K562 (cell line): ENCODE results near the gene TPO. TPM values are rescaled to one million over a fixed set of nuclear protein-coding genes. Genes with fewer than 3 reads are reported as not detected.

ENCODE experiments used
- ATAC-seq: fragments of 200-7000 bp; cut with Tn5 transposase; 3 replicates; pipeline ENCODE4 v1.9.1; 2020; ENCODE audit warnings: moderate library complexity
- BruUV-seq: library from RNA; stranded (reverse); fragments of 400-500 nt; replicated peaks from 2 replicates; lab custom pipeline; 2021; lab: Mats Ljungman, UMichigan
- CTCF ChIA-PET: fragments of 300-600 bp; formaldehyde crosslinking; extraction: SDS; loops from one replicate; lab custom pipeline; 2021; ENCODE audit warnings: low intra/inter-chr PET ratio; lab: Yijun Ruan, JAX
- POLR2A ChIA-PET: fragments of 300-600, 350-650 bp; sonication (Branson Sonifier 250); formaldehyde crosslinking; extraction: SDS; loops from one replicate; lab custom pipeline; 2021; ENCODE audit warnings: antibody characterized with exemption, inconsistent platforms; lab: Yijun Ruan, JAX
- DNase-seq, 4 experiments: peaks; one replicate each; pipeline versions ENCODE4 v3.0.0 to v3.0.0-alpha.2; 2011 to 2018; ENCODE audit warnings: low spot score in 3 of 4, mixed read lengths in 3 of 4; ENCODE audit errors: extremely low read depth in 1 of 4
- FAIRE-seq: peaks from 2 replicates; lab custom pipeline; 2011; peaks lifted over from hg19 to GRCh38; lab: Jason Lieb, UNC
- H2AFZ ChIP-seq: 2 replicates; pipeline ENCODE4 v1.6.0; 2011; ENCODE audit warnings: low read depth, low read length, control low read depth, inconsistent platforms
- H3K27ac ChIP-seq: fragments of 200-600 bp; 3 replicates; pipeline ENCODE4 v1.8.0; 2011; ENCODE audit warnings: low read depth, mild to moderate bottlenecking, control low read depth, inconsistent platforms, low read length, moderate library complexity, mixed read lengths; ENCODE audit errors: extremely low read depth
- H3K27me3 ChIP-seq, 2 experiments: fragments of 300-600 bp in 1 of 2; 2 replicates in 1 of 2; 3 replicates in 1 of 2; pipeline versions ENCODE4 v1.6.0 to v1.8.0; 2011; ENCODE audit warnings: inconsistent platforms in 2 of 2, low read length in 2 of 2, mild to moderate bottlenecking in 1 of 2, mixed read lengths in 1 of 2, moderate library complexity in 1 of 2; ENCODE audit not compliant: control insufficient read depth in 2 of 2, insufficient read depth in 2 of 2
- H3K36me3 ChIP-seq: fragments of 300-600 bp; 3 replicates; pipeline ENCODE4 v1.8.0; 2011; ENCODE audit warnings: mild to moderate bottlenecking, low read length, inconsistent platforms; ENCODE audit not compliant: control insufficient read depth, insufficient read depth
- H3K4me1 ChIP-seq, 2 experiments: fragments of 200-600 bp in 1 of 2; replicated peaks in 1 of 2; 2 replicates in 1 of 2; 3 replicates in 1 of 2; pipeline versions ENCODE4 v1.5.1 to v1.8.0; 2011; ENCODE audit warnings: inconsistent platforms in 2 of 2, low read length in 2 of 2, mild to moderate bottlenecking in 1 of 2, mixed read lengths in 1 of 2, moderate library complexity in 1 of 2; ENCODE audit not compliant: control insufficient read depth in 2 of 2, insufficient read depth in 2 of 2
- H3K4me2 ChIP-seq: 2 replicates; pipeline ENCODE4 v1.6.1; 2011; ENCODE audit warnings: low read length, control low read depth, inconsistent platforms, mixed read lengths; ENCODE audit not compliant: insufficient read depth
- H3K4me3 ChIP-seq: fragments of 200-600 bp; sonication (generic), shearing (Covaris generic); 2 replicates; pipeline ENCODE4 v1.5.1; 2016; ENCODE audit warnings: control low read depth, inconsistent platforms
- H3K79me2 ChIP-seq: fragments of 200-600 bp; 3 replicates; pipeline ENCODE4 v1.8.0; 2011; ENCODE audit warnings: low read length, inconsistent platforms; ENCODE audit not compliant: control insufficient read depth, insufficient read depth
- H3K9ac ChIP-seq, 2 experiments: 2 replicates each; pipeline versions ENCODE4 v1.6.0 to v1.6.1; 2011; ENCODE audit warnings: low read depth in 2 of 2, low read length in 2 of 2, control low read depth in 1 of 2, inconsistent platforms in 1 of 2, mild to moderate bottlenecking in 1 of 2, mixed read lengths in 1 of 2; ENCODE audit not compliant: insufficient read depth in 1 of 2
- H3K9me1 ChIP-seq: one replicate; pipeline ENCODE4 v1.6.0; 2011; ENCODE audit warnings: inconsistent platforms, mild to moderate bottlenecking, low read length, moderate library complexity; ENCODE audit not compliant: control insufficient read depth, insufficient read depth
- H3K9me3 ChIP-seq: replicated peaks from 2 replicates; pipeline ENCODE4 v1.5.1; 2011; ENCODE audit warnings: low read depth, low read length, inconsistent platforms; ENCODE audit not compliant: control insufficient read depth, insufficient read depth
- H4K20me1 ChIP-seq: replicated peaks from 2 replicates; pipeline ENCODE4 v1.6.1; 2011; ENCODE audit warnings: low read length, inconsistent platforms, mixed read lengths; ENCODE audit not compliant: control insufficient read depth, insufficient read depth
- CHD2 ChIP-seq: IDR thresholded peaks from 2 replicates; pipeline ENCODE4 v1.6.1; 2011; ENCODE audit warnings: low read depth, low read length
- DMBX1 ChIP-seq: fragments of 250-450 bp; sonication (Bioruptor Pico); IDR thresholded peaks from 2 replicates; pipeline ENCODE4 v1.8.0; 2022; ENCODE audit warnings: inconsistent platforms, mild to moderate bottlenecking, moderate library complexity, borderline replicate concordance
- E2F8 ChIP-seq: fragments of 450-650 bp; IDR thresholded peaks from 2 replicates; pipeline ENCODE4 v1.7.1; 2018; ENCODE audit warnings: mild to moderate bottlenecking, low read depth; ENCODE audit not compliant: partially characterized antibody
- FOSL1 ChIP-seq: fragments of 200-800 bp; sonication (Bioruptor generic); conservative IDR thresholded peaks from 2 replicates; pipeline ENCODE4 v1.6.1; 2016; ENCODE audit warnings: missing genetic modification characterization, missing compliant biosample characterization
- GABPB2 ChIP-seq: fragments of 250-450 bp; sonication (Bioruptor Pico); conservative IDR thresholded peaks from 2 replicates; pipeline ENCODE4 v1.5.1; 2021; ENCODE audit warnings: mild to moderate bottlenecking
- HDAC8 ChIP-seq: fragments of 450-650 bp; IDR thresholded peaks from 2 replicates; pipeline ENCODE4 v1.6.1; 2016; ENCODE audit warnings: mild to moderate bottlenecking, missing genetic modification characterization, moderate library complexity, missing compliant biosample characterization
- HDGF ChIP-seq: fragments of 450-650 bp; IDR thresholded peaks from 2 replicates; pipeline ENCODE4 v1.6.1; 2016
- MCM7 ChIP-seq, 2 experiments: fragments of 450-650 bp; IDR thresholded peaks; 2 replicates each; pipeline ENCODE4 v1.6.1; 2016 to 2018
- MITF ChIP-seq: IDR thresholded peaks from 2 replicates; pipeline ENCODE4 v1.6.1; 2014; ENCODE audit warnings: antibody characterized with exemption
- NEUROD1 ChIP-seq: fragments of 150-350 bp; IDR thresholded peaks from 2 replicates; pipeline ENCODE4 v1.6.1; 2014; ENCODE audit warnings: borderline replicate concordance, low read length, low read depth; ENCODE audit not compliant: partially characterized antibody
- NFE2 ChIP-seq: IDR thresholded peaks from 2 replicates; pipeline ENCODE4 v1.6.1; 2014; ENCODE audit warnings: antibody characterized with exemption, low read depth
- RHOXF2B ChIP-seq: fragments of 250-450 bp; sonication (Bioruptor Pico); conservative IDR thresholded peaks from 2 replicates; pipeline ENCODE4 v1.5.1; 2021
- SMARCA4 ChIP-seq: fragments of 450-650 bp; IDR thresholded peaks from 2 replicates; pipeline ENCODE4 v1.6.1; 2016
- TAF15 ChIP-seq: fragments of 200-400 bp; formaldehyde crosslinking; IDR thresholded peaks from 2 replicates; pipeline ENCODE4 v1.6.1; 2017; ENCODE audit warnings: mild to moderate bottlenecking, low read depth, low read length, moderate library complexity
- WGBS: fragments of 100-300 bp; shearing (Covaris generic); methylation state at CpG from one replicate; pipeline ENCODE4 v1.1.6; 2016; ENCODE audit warnings: low coverage, mixed read lengths; ENCODE audit not compliant: insufficient coverage; ENCODE audit errors: missing lambda C conversion rate; 5-methylcytosine and 5-hydroxymethylcytosine counted together
- in situ Hi-C: fragments of 300-500 bp; cut with MboI; formaldehyde crosslinking; loops from 4 replicates; pipeline ENCODE4 v1.15.0; 2018; ENCODE audit warnings: inconsistent platforms, mixed read lengths
- intact Hi-C: fragments of 100-400 bp; cut with micrococcal nuclease; formaldehyde crosslinking; loops from 2 replicates; pipeline ENCODE4 v1.14.2; 2022
- polyA plus RNA-seq, 8 experiments: library from polyadenylated mRNA; depleted of rRNA in 4 of 8; stranded (reverse) in 5 of 8; unstranded in 3 of 8; fragments of >200 nt; fragmentation: Nextera tagmentation in 2 of 8; fragmentation: Illumina TruSeq in 1 of 8; extraction: Ambion mirVana in 2 of 8; extraction: Trizol in 1 of 8; gene quantifications; 2 replicates each; pipeline versions ENCODE4 v1.2.1 to v1.2.3, GENCODE V29; 2011 to 2014; ENCODE audit warnings: inconsistent platforms in 1 of 8, missing spikeins in 1 of 8
- total RNA-seq, 7 experiments: library from RNA; depleted of rRNA in 6 of 7; stranded (reverse); fragments of >200 nt in 6 of 7; fragmentation: Illumina TruSeq in 2 of 7; extraction: Trizol in 2 of 7; gene quantifications; 2 replicates each; pipeline versions ENCODE4 v1.2.1 to v1.2.3, GENCODE V29; 2011 to 2021; ENCODE audit warnings: low replicate concordance in 1 of 7

Gene TPO
- total and polyA plus RNA-seq, 9 of the 15 experiments (the other 6 are each of a cell fraction or from before 2014, with no cell fraction given): not detected

GRCh38 chr2:1571477-1572417, 158.5 kb downstream of the TPO start:
- WGBS: 0% methylated on average over 16 of the region's 17 CpGs
- TF ChIP-seq NEUROD1 (no peak), FOSL1 (no peak), MCM7 (IDR thresholded peaks at IDR 0.05) (no peak), RHOXF2B (no peak), TAF15 (no peak), SMARCA4 (no peak), GABPB2 (CRISPR knock-in tag) (no peak), HDGF (no peak), DMBX1 (no peak), CHD2 (no peak), HDAC8 (tag) (no peak), E2F8 (no peak), MITF (no peak), NFE2 (no peak)
- no peak overlapping the region for H3K4me2 ChIP-seq
- H3K4me3 ChIP-seq: no peak overlapping the region
- no peaks in the 10 kb centered on the region for H3K79me2 ChIP-seq
- in situ Hi-C loops: no loop called here
- intact Hi-C loops: no loop called here
- H4K20me1 ChIP-seq: no peaks in the 10 kb centered on the region
- BruUV-seq: no TSS peak
- no peaks in the 10 kb centered on the region for H3K9me1 ChIP-seq
- ChIA-PET CTCF (no interaction called here), POLR2A (no interaction called here)
- H2AFZ ChIP-seq: no peak overlapping the region
- ATAC-seq (no peak), FAIRE-seq (no peak), DNase-seq (no peak)
- no peak overlapping the region for H3K27ac ChIP-seq
- H3K9ac ChIP-seq: no peak overlapping the region
- no peaks in the 10 kb centered on the region for H3K4me1 ChIP-seq
- peaks cover 0 to 19% of the 10 kb centered on the region in 2 experiments; a peak in 2 of 5 replicates for H3K27me3 ChIP-seq
- H3K36me3 ChIP-seq: no peaks in the 10 kb centered on the region
- H3K9me3 ChIP-seq: no peaks in the 10 kb centered on the region
